ENCODE results near the gene GTF3C4.

GRCh38 chr9:132631280-132631679 lies 39.0 kb upstream of the GTF3C4 start:
- TF ChIP-seq CTCF (IDR thresholded peaks at IDR 0.05; ENCODE audit: poor library complexity) (no peak), EZH2 (IDR thresholded peaks at IDR 0.05; ENCODE audit: borderline replicate concordance) (no peak)

Data from hepatocyte (in vitro differentiated cells).